ENCODE measurements around the gene PCDH12. TPM values are rescaled to one million over a fixed set of nuclear protein-coding genes. Genes with fewer than 3 reads are reported as not detected.

PCDH12 gene
- 1.0 and 2.8 TPM in 2 replicates for total RNA-seq

DNA sequence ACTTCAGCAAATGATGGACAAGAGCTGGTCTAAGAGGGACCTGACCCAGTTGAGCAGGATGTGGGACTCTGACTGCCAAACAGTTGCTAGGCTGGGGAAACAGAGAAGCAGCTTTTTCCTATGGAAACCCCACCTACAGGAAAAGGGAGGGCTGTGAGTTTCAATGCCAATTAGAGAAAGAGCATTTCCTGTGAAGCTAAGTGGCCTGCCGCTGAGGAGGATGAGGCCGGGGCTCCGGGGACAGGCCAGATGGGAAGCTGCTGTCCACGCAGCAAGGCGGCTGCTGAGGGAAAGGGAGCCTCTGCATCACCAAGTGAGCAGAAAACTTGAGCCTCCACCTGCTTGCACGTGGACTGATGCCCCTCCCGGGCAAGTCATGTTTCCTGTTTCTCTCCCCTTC, at the start of gene PCDH12:
TSS of gene PCDH12 (minus strand) at position 90 of the 400 bp plus-strand sequence. CDS start 351 bp downstream, outside the sequence.

DNA sequence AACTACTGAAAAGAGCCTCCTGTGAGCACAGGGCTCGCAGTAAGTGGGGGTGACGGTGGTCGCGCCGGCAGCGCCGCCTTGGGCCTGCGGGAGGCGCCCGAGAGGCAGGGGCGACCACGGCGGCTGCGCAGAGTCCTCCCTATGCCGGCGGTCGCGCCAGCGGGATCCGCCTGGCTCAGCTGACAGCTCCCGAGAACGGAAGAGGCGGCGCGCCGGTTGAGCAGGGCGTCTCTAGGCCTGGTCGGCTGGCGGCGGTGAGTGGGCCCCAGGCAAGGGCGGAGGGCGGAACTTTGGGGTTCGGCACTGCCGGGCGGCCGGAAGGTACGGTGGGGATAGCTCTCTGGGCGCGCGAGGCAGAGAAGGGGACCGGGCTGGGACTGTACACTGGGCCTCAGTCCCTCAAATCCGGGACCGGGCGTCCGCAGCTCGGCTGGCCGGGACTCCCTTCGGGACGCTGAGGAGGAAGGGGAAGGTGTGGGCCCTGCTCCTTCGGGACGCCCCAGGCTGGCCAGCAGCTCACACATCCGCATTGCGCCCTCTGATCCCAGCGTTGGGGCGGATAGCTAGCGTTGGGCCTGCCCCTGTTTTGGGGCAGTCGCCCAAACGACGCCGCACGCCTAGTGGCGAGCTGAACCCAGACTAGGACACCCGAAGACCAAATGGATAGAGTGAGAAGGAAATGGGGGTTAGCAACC, 11.1 kb upstream of the PCDH12 start, which contains the start of gene RNF14:
TSS of gene RNF14 (plus strand) at position 192 of the 695 bp plus-strand sequence. CDS start 4,484 bp downstream, outside the sequence.

GRCh38 chr5:141923448-141924313, 34.3 kb downstream of the PCDH12 start, which contains the start of gene DELE1:
Gene DELE1 (plus strand): TSS chr5:141923871. CDS start chr5:141923942, 71 bp downstream.

Other genes starting within 250 kb of the PCDH12 start
- 0.52 and 1.1 TPM in 2 replicates for gene PCDH1, start 79.8 kb downstream of the PCDH12 start, total RNA-seq
- 44.5 and 56.1 TPM in 2 replicates for gene DELE1, start 34.3 kb downstream of the PCDH12 start, total RNA-seq
- 89.4 and 109 TPM in 2 replicates for gene RNF14, start 10.9 kb upstream of the PCDH12 start, total RNA-seq
- gene GNPDA1, start 54.8 kb upstream of the PCDH12 start, total RNA-seq, result 77.2 and 82.5 TPM in 2 replicates
- 115 and 130 TPM in 2 replicates for gene NDFIP1, start 150.6 kb upstream of the PCDH12 start, total RNA-seq

Measured in articular chondrocyte of knee joint (primary cell).